ENCODE data around the gene KCNC3. TPM values are rescaled to one million over a fixed set of nuclear protein-coding genes. Genes with fewer than 3 reads are reported as not detected.

KCNC3 gene
- total RNA-seq, 1 experiment from 2014 or later, result 17.3 TPM

DNA sequence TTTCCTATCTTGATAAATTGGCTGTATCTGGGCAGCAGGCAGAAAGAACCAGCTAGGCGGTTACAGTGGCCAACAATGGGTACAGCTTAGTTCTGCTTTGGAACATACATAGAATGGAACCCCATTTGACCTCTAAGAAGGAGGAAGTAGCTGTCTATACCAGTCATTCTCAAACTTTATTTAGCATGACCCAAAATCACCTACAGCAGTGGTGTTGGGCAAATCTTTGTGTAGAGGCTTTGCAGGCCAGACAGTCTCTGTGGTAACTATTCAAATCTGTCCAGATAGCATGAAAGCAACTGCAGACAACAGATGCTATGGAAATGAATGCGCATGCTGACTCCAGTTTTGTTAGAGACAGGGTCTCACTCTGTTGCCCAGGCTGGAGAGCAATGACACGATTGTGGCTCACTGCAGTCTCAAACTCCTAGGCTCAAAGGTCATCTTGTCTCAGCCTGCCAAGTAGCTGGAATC lies 12.0 kb upstream of the KCNC3 start:
- Histone ChIP-seq H2BK5ac (ENCODE audit: insufficient read length, low read length) (no peak overlapping the region), H3K9ac (ENCODE audit: extremely low read depth, insufficient read length, low read length) (no peak overlapping the region), H4K91ac (ENCODE audit: insufficient read length, low read depth, low read length) (no peak overlapping the region), H3K23me2 (ENCODE audit: insufficient read length, low read depth, low read length, poor library complexity, severe bottlenecking) (no peaks in the 10 kb centered on the region), H2BK20ac (ENCODE audit: low read depth, low read length, poor library complexity, severe bottlenecking) (no peak overlapping the region), H2BK15ac (ENCODE audit: low read depth, low read length) (no peak overlapping the region), H3K56ac (ENCODE audit: insufficient read length, low read depth, low read length) (no peak overlapping the region), H4K5ac (ENCODE audit: insufficient read length, low read depth, low read length) (no peak overlapping the region), H3K27me3 (ENCODE audit: insufficient read depth, low read length) (no peaks in the 10 kb centered on the region), H2BK12ac (ENCODE audit: insufficient read length, low read depth, low read length) (no peak overlapping the region), H3K9me3 (ENCODE audit: control insufficient read depth, low read depth, low read length) (no peaks in the 10 kb centered on the region), H3K4me1 (ENCODE audit: insufficient read depth, low read length) (no peaks in the 10 kb centered on the region), H2AFZ (ENCODE audit: low read length) (no peak overlapping the region), H3K79me1 (ENCODE audit: insufficient read depth, low read depth, low read length, poor library complexity, severe bottlenecking) (no peaks in the 10 kb centered on the region), H3K4me2 (ENCODE audit: insufficient read depth, insufficient read length, low read length) (no peak overlapping the region), H3K27ac (ENCODE audit: insufficient read length, low read depth, low read length) (no peak overlapping the region), H3K18ac (ENCODE audit: insufficient read length, low read depth, low read length) (no peak overlapping the region), H3K4ac (ENCODE audit: low read depth, low read length) (no peak overlapping the region), H3K79me2 (ENCODE audit: insufficient read depth, low read length) (no peaks in the 10 kb centered on the region), H3K14ac (ENCODE audit: insufficient read depth, low read length) (no peak overlapping the region), H4K8ac (replicated peaks; ENCODE audit: insufficient read length, low read depth, low read length) (no peak overlapping the region), H2BK120ac (ENCODE audit: low read depth, low read length, poor library complexity, severe bottlenecking) (no peak overlapping the region), H3K23ac (ENCODE audit: insufficient read length, low read depth, low read length) (no peak overlapping the region), H2AK5ac (ENCODE audit: insufficient read length, low read length) (no peak overlapping the region), H4K20me1 (ENCODE audit: control insufficient read depth, insufficient read depth, insufficient read length) (no peaks in the 10 kb centered on the region), H3T11ph (ENCODE audit: low read length) (no peak overlapping the region)
- peaks cover 0 to 8% of the 10 kb centered on the region in 2 experiments; a peak in 3 of 5 replicates for H3K9me3 Mint-ChIP-seq
- peaks cover 28 to 41% (median 30%) of the 10 kb centered on the region in 3 experiments for H3K36me3 Mint-ChIP-seq (ENCODE audit: insufficient read depth in 1 of 3, low read depth in 3 of 3)
- H3K27ac Mint-ChIP-seq, result no peak overlapping the region
- H3K27me3 Mint-ChIP-seq (ENCODE audit: low read depth), result peaks cover 4% of the 10 kb centered on the region; the same call in 1 of the 2 replicates
- no peak for DNase-seq
- peaks cover 0 to 5% of the 10 kb centered on the region in 2 experiments; a peak in 2 of 4 replicates for H3K4me1 Mint-ChIP-seq
- TF ChIP-seq, protein P1, sequence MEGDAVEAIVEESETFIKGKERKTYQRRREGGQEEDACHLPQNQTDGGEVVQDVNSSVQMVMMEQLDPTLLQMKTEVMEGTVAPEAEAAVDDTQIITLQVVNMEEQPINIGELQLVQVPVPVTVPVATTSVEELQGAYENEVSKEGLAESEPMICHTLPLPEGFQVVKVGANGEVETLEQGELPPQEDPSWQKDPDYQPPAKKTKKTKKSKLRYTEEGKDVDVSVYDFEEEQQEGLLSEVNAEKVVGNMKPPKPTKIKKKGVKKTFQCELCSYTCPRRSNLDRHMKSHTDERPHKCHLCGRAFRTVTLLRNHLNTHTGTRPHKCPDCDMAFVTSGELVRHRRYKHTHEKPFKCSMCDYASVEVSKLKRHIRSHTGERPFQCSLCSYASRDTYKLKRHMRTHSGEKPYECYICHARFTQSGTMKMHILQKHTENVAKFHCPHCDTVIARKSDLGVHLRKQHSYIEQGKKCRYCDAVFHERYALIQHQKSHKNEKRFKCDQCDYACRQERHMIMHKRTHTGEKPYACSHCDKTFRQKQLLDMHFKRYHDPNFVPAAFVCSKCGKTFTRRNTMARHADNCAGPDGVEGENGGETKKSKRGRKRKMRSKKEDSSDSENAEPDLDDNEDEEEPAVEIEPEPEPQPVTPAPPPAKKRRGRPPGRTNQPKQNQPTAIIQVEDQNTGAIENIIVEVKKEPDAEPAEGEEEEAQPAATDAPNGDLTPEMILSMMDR (conservative IDR thresholded peaks at IDR 0.05), result no peak
- H3K4me3 Mint-ChIP-seq, result no peak overlapping the region
- no CpG with 5 or more reads among the region's 3 CpGs for whole genome bisulfite sequencing (ENCODE audit: extremely low coverage, insufficient read length, low lambda C conversion rate)
